AG09309 (cell line): ENCODE measurements around the gene NMNAT3.

Experiments used
- DNase-seq: peaks from one replicate; pipeline ENCODE4 v3.0.0-alpha.2; 2010; ENCODE audit warnings: low read depth
- H3K4me3 ChIP-seq: 2 replicates; pipeline ENCODE4 v1.5.1; 2011; ENCODE audit warnings: mild to moderate bottlenecking, low read depth, low read length, moderate library complexity; ENCODE audit not compliant: control insufficient read depth
- CTCF ChIP-seq: IDR thresholded peaks from 2 replicates; pipeline ENCODE4 v1.5.1; 2011; ENCODE audit warnings: mild to moderate bottlenecking, low read depth, low read length, inconsistent platforms; ENCODE audit not compliant: insufficient read depth, control insufficient read depth; ENCODE audit errors: missing control alignments

The NMNAT3 gene

GRCh38 chr3:139578783-139579182 is 99.0 kb downstream of the NMNAT3 start:
- H3K4me3 ChIP-seq = no peak overlapping the region
- DNase-seq = no peak
- TF ChIP-seq CTCF = no peak

- no peak for DNase-seq
- no peak overlapping the region for H3K4me3 ChIP-seq
- no peak for TF ChIP-seq CTCF
These were observed 99.9 kb downstream of the NMNAT3 start for GRCh38 chr3:139577909-139578308.

- TF ChIP-seq CTCF = no peak
- H3K4me3 ChIP-seq = no peak overlapping the region
- no peak for DNase-seq
These were observed 100.4 kb downstream of the NMNAT3 start for GRCh38 chr3:139577346-139577745.

GRCh38 chr3:139574026-139574947 is 103.5 kb downstream of the NMNAT3 start:
- no peak for TF ChIP-seq CTCF
- no peak for DNase-seq
- H3K4me3 ChIP-seq = no peak overlapping the region

GRCh38 chr3:139572847-139573672 is 104.7 kb downstream of the NMNAT3 start:
- H3K4me3 ChIP-seq = no peak overlapping the region
- no peak for TF ChIP-seq CTCF
- no peak for DNase-seq

GRCh38 chr3:139571711-139572110 is 106.1 kb downstream of the NMNAT3 start:
- DNase-seq = no peak
- no peak overlapping the region for H3K4me3 ChIP-seq
- TF ChIP-seq CTCF = no peak
